Measurements from ENCODE around the gene PCDH9. TPM values are rescaled to one million over a fixed set of nuclear protein-coding genes. Genes with fewer than 3 reads are reported as not detected.

PCDH9 gene
- total RNA-seq, 1 donor from 2014 or later = 0.75 TPM

- no peaks in the 10 kb centered on the region for H3K27me3 ChIP-seq (ENCODE audit: control insufficient read depth, insufficient read depth, low read length)
- TF ChIP-seq CTCF (IDR thresholded peaks at IDR 0.05; ENCODE audit: insufficient read depth, low read length, poor library complexity, severe bottlenecking) = no peak
- DNase-seq (ENCODE audit: low read depth) = no peak
- H3K36me3 ChIP-seq (ENCODE audit: control insufficient read depth, insufficient read depth, low read length) = no peaks in the 10 kb centered on the region
- H3K4me3 ChIP-seq (ENCODE audit: low read depth, low read length) = no peak overlapping the region
Measured at GRCh38 chr13:66948910-66949309, 281.2 kb downstream of the PCDH9 start.

DNA sequence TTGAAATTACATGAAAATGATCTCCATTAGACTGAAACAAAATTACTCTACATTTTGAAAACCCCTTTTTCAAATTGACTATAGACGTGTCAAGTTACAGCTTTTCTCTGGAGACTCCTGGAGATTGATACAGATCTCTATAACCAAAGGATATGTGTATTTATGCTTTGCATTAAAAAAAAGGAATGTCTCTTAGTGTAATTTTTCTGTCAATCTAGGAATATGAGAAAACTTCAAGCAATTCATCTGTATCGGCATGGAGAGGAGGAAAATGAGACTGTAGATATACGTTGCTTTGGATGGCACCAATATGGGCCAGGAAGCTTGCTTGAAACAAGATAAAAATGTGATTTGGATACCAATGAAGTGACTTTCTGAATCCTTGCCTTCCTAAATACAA, 286.6 kb downstream of the PCDH9 start:
- no peak for DNase-seq (ENCODE audit: low read depth)
- no peak overlapping the region for H3K4me3 ChIP-seq (ENCODE audit: low read depth, low read length)
- H3K36me3 ChIP-seq (ENCODE audit: control insufficient read depth, insufficient read depth, low read length) = no peaks in the 10 kb centered on the region
- no peak for TF ChIP-seq CTCF (IDR thresholded peaks at IDR 0.05; ENCODE audit: insufficient read depth, low read length, poor library complexity, severe bottlenecking)
- H3K27me3 ChIP-seq (ENCODE audit: control insufficient read depth, insufficient read depth, low read length) = no peaks in the 10 kb centered on the region

DNA sequence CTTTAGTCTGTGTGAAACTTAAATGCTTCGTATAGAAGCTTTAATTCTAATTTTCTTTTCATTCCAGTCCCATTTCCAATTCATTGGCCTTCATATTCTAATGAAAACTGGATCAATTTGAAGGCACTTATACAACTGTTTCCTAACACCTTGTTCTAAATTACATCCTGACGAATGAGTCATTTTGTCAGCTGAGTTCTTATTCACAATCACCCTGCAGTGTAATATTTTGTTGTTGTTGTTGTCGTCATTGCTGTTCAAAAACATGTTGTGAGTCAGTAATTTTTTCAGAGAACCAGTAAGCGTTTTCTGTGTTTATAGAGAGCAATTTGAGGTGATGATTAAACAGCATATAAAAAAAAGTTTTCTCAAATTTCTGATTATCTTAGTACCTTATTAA, 290.0 kb downstream of the PCDH9 start:
- TF ChIP-seq CTCF (IDR thresholded peaks at IDR 0.05; ENCODE audit: insufficient read depth, low read length, poor library complexity, severe bottlenecking) = no peak
- no peak for DNase-seq (ENCODE audit: low read depth)
- H3K27me3 ChIP-seq (ENCODE audit: control insufficient read depth, insufficient read depth, low read length) = no peaks in the 10 kb centered on the region
- H3K4me3 ChIP-seq (ENCODE audit: low read depth, low read length) = no peak overlapping the region
- no peaks in the 10 kb centered on the region for H3K36me3 ChIP-seq (ENCODE audit: control insufficient read depth, insufficient read depth, low read length)

DNA sequence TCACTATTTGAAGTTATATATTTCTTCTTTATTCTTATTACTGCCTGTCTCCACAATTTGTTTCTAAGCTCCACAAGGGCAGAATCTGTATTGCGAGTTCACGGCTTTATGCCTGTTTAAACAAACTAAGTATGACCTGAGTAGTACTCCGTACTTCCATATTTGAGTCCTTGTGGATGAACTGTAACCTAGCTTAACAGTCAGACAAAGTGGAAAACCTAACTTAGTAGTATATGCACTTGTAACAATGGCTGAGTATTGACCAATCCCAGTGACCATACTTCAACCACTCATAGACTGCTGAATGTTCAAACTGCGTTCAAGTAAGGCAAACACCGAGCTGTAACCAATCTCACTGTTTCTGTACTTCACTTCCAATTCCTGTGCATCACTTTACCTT, 292.7 kb downstream of the PCDH9 start:
- DNase-seq (ENCODE audit: low read depth) = no peak
- Histone ChIP-seq H3K27me3 (ENCODE audit: control insufficient read depth, insufficient read depth, low read length) (no peaks in the 10 kb centered on the region), H3K4me3 (ENCODE audit: low read depth, low read length) (no peak overlapping the region), H3K36me3 (ENCODE audit: control insufficient read depth, insufficient read depth, low read length) (no peaks in the 10 kb centered on the region)
- no peak for TF ChIP-seq CTCF (IDR thresholded peaks at IDR 0.05; ENCODE audit: insufficient read depth, low read length, poor library complexity, severe bottlenecking)

DNA sequence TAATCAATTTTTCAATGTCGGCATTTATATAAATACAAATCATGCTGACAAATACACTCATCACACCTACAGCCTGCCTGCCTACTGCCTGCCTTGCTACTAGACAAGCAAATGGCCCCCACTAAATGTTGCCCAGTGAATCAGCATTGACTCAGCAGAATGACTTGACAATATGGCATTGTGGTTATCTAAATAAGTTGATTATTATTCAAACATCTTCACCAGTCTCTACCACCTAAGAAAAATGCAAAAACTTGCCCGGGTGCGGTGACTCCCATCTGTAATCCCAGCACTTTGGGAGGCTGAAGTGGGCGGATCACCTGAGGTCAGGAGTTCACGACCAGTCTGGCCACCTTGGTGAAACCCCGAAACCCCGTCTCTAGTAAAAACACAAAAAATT, 296.1 kb downstream of the PCDH9 start:
- Histone ChIP-seq H3K4me3 (ENCODE audit: low read depth, low read length) (no peak overlapping the region), H3K27me3 (ENCODE audit: control insufficient read depth, insufficient read depth, low read length) (no peaks in the 10 kb centered on the region), H3K36me3 (ENCODE audit: control insufficient read depth, insufficient read depth, low read length) (no peaks in the 10 kb centered on the region)
- no peak for TF ChIP-seq CTCF (IDR thresholded peaks at IDR 0.05; ENCODE audit: insufficient read depth, low read length, poor library complexity, severe bottlenecking)
- peak; percentile 90 for DNase-seq (ENCODE audit: low read depth)

- TF ChIP-seq CTCF (IDR thresholded peaks at IDR 0.05; ENCODE audit: insufficient read depth, low read length, poor library complexity, severe bottlenecking) = no peak
- no peaks in the 10 kb centered on the region for H3K36me3 ChIP-seq (ENCODE audit: control insufficient read depth, insufficient read depth, low read length)
- no peaks in the 10 kb centered on the region for H3K27me3 ChIP-seq (ENCODE audit: control insufficient read depth, insufficient read depth, low read length)
- no peak for DNase-seq (ENCODE audit: low read depth)
- no peak overlapping the region for H3K4me3 ChIP-seq (ENCODE audit: low read depth, low read length)
Measured at GRCh38 chr13:66933527-66933926, 296.6 kb downstream of the PCDH9 start.

Measured in kidney epithelial cell (primary cell).